MM.1S (cell line): Measurements from ENCODE around the gene PRR35.

Experiments used
- EZH2 ChIP-seq: fragments of 300-600 bp; sonication (generic); optimal IDR thresholded peaks from 2 replicates; pipeline ENCODE3; 2017; ENCODE audit warnings: low read depth, mild to moderate bottlenecking, antibody characterized with exemption, low read length, mixed read lengths
- EZH2phosphoT487 ChIP-seq: fragments of 300-600 bp; sonication (generic); IDR thresholded peaks from 2 replicates; pipeline ENCODE4 v1.6.1; 2018; ENCODE audit warnings: antibody characterized with exemption, low read length
- TF ChIP-seq, protein P1 (sequence below): fragments of 300-600 bp; sonication (generic); IDR thresholded peaks from 2 replicates; pipeline ENCODE4 v1.5.1; 2016; ENCODE audit warnings: antibody characterized with exemption, low read length, mixed read lengths

DNA sequence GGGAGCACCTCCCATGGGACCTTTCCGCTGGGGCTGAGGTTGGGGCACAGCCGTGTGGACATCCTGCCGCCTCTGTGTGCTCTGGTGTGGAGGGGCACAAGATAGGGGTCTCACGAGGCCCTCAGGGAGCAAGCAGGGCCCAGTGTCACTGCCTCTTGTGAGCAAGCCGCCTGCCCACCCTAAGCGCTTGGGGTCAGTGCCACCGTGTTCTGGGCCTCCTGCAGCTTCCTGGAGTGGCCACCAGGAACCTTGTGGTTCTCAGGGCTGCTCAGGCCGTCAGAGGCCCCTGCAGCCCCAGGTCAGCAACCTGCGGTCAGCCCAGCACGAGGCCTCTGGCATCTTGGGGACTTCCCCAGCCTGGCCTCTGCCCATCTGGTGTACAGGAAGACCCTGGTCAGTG is 46.2 kb upstream of the PRR35 start:
- TF ChIP-seq EZH2 (no peak), EZH2phosphoT487 (no peak)
- TF ChIP-seq, protein P1, sequence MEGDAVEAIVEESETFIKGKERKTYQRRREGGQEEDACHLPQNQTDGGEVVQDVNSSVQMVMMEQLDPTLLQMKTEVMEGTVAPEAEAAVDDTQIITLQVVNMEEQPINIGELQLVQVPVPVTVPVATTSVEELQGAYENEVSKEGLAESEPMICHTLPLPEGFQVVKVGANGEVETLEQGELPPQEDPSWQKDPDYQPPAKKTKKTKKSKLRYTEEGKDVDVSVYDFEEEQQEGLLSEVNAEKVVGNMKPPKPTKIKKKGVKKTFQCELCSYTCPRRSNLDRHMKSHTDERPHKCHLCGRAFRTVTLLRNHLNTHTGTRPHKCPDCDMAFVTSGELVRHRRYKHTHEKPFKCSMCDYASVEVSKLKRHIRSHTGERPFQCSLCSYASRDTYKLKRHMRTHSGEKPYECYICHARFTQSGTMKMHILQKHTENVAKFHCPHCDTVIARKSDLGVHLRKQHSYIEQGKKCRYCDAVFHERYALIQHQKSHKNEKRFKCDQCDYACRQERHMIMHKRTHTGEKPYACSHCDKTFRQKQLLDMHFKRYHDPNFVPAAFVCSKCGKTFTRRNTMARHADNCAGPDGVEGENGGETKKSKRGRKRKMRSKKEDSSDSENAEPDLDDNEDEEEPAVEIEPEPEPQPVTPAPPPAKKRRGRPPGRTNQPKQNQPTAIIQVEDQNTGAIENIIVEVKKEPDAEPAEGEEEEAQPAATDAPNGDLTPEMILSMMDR, result no peak
